ENCODE measurements around the gene TMEM151B. TPM values are rescaled to one million over a fixed set of nuclear protein-coding genes. Genes with fewer than 3 reads are reported as not detected.

The TMEM151B gene
- total and polyA plus RNA-seq, 2 of the 4 experiments (the other 2 are of a cell fraction): not detected

GRCh38 chr6:44305200-44305725, 35.0 kb downstream of the TMEM151B start:
- Histone ChIP-seq H4K20me1 (ENCODE audit: insufficient read depth, low read length) (no peaks in the 10 kb centered on the region), H2BK20ac (ENCODE audit: low read depth, low read length) (no peak overlapping the region), H3K9me1 (ENCODE audit: insufficient read depth, low read length) (peaks cover 3% of the 10 kb centered on the region; the same call in 1 of the 2 replicates), H3K9ac (ENCODE audit: low read depth, low read length) (no peak overlapping the region), H3K4me1 (ENCODE audit: control insufficient read depth, insufficient read depth, low read length) (peaks cover 3% of the 10 kb centered on the region), H3K27ac (ENCODE audit: insufficient read depth, low read length) (no peak overlapping the region), H4K5ac (ENCODE audit: low read depth, low read length) (no peak overlapping the region), H3K23ac (ENCODE audit: low read depth, low read length) (no peak overlapping the region), H2BK5ac (ENCODE audit: low read depth, low read length, poor library complexity, severe bottlenecking) (no peak overlapping the region), H2BK15ac (ENCODE audit: low read depth, low read length) (no peak overlapping the region), H3K36me3 (ENCODE audit: control insufficient read depth, insufficient read depth, low read length) (peaks cover 76% of the 10 kb centered on the region), H2AK9ac (replicated peaks; ENCODE audit: low read depth, low read length, poor library complexity) (peak overlapping the region; percentile 10), H3K4me3 (ENCODE audit: insufficient read depth, low read depth, low read length) (no peak overlapping the region), H2AK5ac (ENCODE audit: low read depth, low read length) (no peak overlapping the region), H3K9me3 (ENCODE audit: control insufficient read depth, insufficient read depth, low read length) (no peaks in the 10 kb centered on the region), H3K18ac (ENCODE audit: low read depth, low read length) (no peak overlapping the region), H3K4ac (ENCODE audit: low read depth, low read length) (no peak overlapping the region), H2BK120ac (ENCODE audit: low read depth, low read length) (no peak overlapping the region), H4K8ac (ENCODE audit: low read depth in 2 of 2, low read length in 2 of 2) (no peak overlapping the region), H3K27me3 (ENCODE audit: control insufficient read depth, insufficient read depth, low read length) (no peaks in the 10 kb centered on the region), H4K91ac (ENCODE audit: insufficient read depth, low read depth, low read length) (no peak overlapping the region), H3K4me2 (ENCODE audit: low read depth, low read length) (no peak overlapping the region), H3K14ac (replicated peaks; ENCODE audit: low read depth, low read length) (no peak overlapping the region), H2AFZ (replicated peaks; ENCODE audit: low read length, poor library complexity) (no peak overlapping the region), H3K56ac (ENCODE audit: extremely low read depth, insufficient read depth, low read length) (no peak overlapping the region), H3K79me1 (ENCODE audit: low read depth in 1 of 2, low read length in 2 of 2) (peaks cover 2% of the 10 kb centered on the region in 2 experiments; a peak in 1 of 4 replicates)
- no peak for DNase-seq
- dilution Hi-C loops (cut with HindIII; ENCODE audit: low sequenced_read_pairs, unreplicated experiment): no loop called here
- intact Hi-C loops (cut with micrococcal nuclease): no loop called here
- ChIA-PET CTCF (interaction anchor here (0.7 to 1.0 kb wide), 4 partner anchors 8 to 38 kb away, joined by 3 to 4 read pairs (median 4); partner anchors contain the start of gene AARS2), POLR2A (ENCODE audit: unreplicated experiment) (no interaction called here)
- TF ChIP-seq USF2 (IDR thresholded peaks at IDR 0.05; ENCODE audit: low read depth, low read length) (no peak), MAFK (IDR thresholded peaks at IDR 0.05; ENCODE audit: low read depth, low read length) (no peak), CEBPB (IDR thresholded peaks at IDR 0.05; ENCODE audit: low read depth, low read length) (no peak), RCOR1 (IDR thresholded peaks at IDR 0.05; ENCODE audit: insufficient replicate concordance, low read length) (no peak), POLR2A (IDR thresholded peaks at IDR 0.05; ENCODE audit: low read depth, low read length) (no peak), MXI1 (IDR thresholded peaks at IDR 0.05; ENCODE audit: borderline replicate concordance, low read depth, low read length) (no peak), NFE2L2 (IDR thresholded peaks at IDR 0.05; ENCODE audit: low read depth, low read length) (no peak), CHD1 (IDR thresholded peaks at IDR 0.05; ENCODE audit: low read depth, low read length) (no peak), ELK1 (IDR thresholded peaks at IDR 0.05; ENCODE audit: borderline replicate concordance, low read depth, low read length) (no peak), RFX5 (IDR thresholded peaks at IDR 0.05; ENCODE audit: low read depth, low read length) (no peak), RAD21 (IDR thresholded peaks at IDR 0.05; ENCODE audit: low read length) (no peak), FOS (IDR thresholded peaks at IDR 0.05; ENCODE audit: low read depth, low read length) (no peak), MAZ (IDR thresholded peaks at IDR 0.05; ENCODE audit: borderline replicate concordance, low read depth, low read length) (no peak), SMC3 (IDR thresholded peaks at IDR 0.05; ENCODE audit: low read depth, low read length) (no peak), BHLHE40 (IDR thresholded peaks at IDR 0.05; ENCODE audit: low read depth, low read length) (no peak)
- TF ChIP-seq, protein P1, sequence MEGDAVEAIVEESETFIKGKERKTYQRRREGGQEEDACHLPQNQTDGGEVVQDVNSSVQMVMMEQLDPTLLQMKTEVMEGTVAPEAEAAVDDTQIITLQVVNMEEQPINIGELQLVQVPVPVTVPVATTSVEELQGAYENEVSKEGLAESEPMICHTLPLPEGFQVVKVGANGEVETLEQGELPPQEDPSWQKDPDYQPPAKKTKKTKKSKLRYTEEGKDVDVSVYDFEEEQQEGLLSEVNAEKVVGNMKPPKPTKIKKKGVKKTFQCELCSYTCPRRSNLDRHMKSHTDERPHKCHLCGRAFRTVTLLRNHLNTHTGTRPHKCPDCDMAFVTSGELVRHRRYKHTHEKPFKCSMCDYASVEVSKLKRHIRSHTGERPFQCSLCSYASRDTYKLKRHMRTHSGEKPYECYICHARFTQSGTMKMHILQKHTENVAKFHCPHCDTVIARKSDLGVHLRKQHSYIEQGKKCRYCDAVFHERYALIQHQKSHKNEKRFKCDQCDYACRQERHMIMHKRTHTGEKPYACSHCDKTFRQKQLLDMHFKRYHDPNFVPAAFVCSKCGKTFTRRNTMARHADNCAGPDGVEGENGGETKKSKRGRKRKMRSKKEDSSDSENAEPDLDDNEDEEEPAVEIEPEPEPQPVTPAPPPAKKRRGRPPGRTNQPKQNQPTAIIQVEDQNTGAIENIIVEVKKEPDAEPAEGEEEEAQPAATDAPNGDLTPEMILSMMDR (conservative IDR thresholded peaks at IDR 0.05; ENCODE audit: low read depth, low read length): no peak
- 100% methylated on average over 1 of the region's 5 CpGs; no CpG with 5 or more reads in 1 of the 2 experiments for WGBS, 2 experiments (ENCODE audit: extremely low coverage in 2 of 2, insufficient read length in 1 of 2)
- no peak for ATAC-seq (ENCODE audit: low read depth)
- BruUV-seq (replicated peaks): no TSS peak
- in situ Hi-C loops (cut with MboI; ENCODE audit: low sequenced_read_pairs): no loop called here
